Activated CD4-positive, alpha-beta T cell treated with anti-CD3 and anti-CD28 coated beads, Interleukin-2, amount 50 U/mL, for 24 hours (primary cell): Measurements from ENCODE around the gene HDHD3.
"Not testable (repeated sequence)": the region's sequence is repeated elsewhere in the genome, so short reads cannot be mapped to it uniquely, and the experiment has no call there.

Experiments
- DNase-seq, 2 donors: peaks; one replicate each; pipeline ENCODE4 v3.0.0-alpha.2; 2020; ENCODE audit warnings: low read depth in 1 of 2, low spot score in 1 of 2

The HDHD3 gene

GRCh38 chr9:113390192-113390960 is 13.6 kb upstream of the HDHD3 start:
- DNase-seq: no peak

GRCh38 chr9:113389451-113389850 is 12.7 kb upstream of the HDHD3 start:
- DNase-seq: no peak

GRCh38 chr9:113388833-113389232 is 12.0 kb upstream of the HDHD3 start:
- DNase-seq: no peak

- DNase-seq: no peak
Measured at GRCh38 chr9:113387560-113388230, 10.9 kb upstream of the HDHD3 start.

- no peak for DNase-seq
Measured at GRCh38 chr9:113386571-113387393, 10.0 kb upstream of the HDHD3 start.

GRCh38 chr9:113381909-113382411 is 5.2 kb upstream of the HDHD3 start:
- DNase-seq: no peak

GRCh38 chr9:113381441-113381840 is 4.7 kb upstream of the HDHD3 start:
- not testable (repeated sequence) for DNase-seq

- DNase-seq: no peak
Measured at GRCh38 chr9:113380869-113381378, 4.1 kb upstream of the HDHD3 start.

- DNase-seq: not testable (repeated sequence)
Measured at GRCh38 chr9:113379829-113380210, 3.0 kb upstream of the HDHD3 start.

GRCh38 chr9:113379094-113379828 is 2.5 kb upstream of the HDHD3 start:
- DNase-seq: not testable (repeated sequence)

- no peak for DNase-seq
Measured at GRCh38 chr9:113375057-113376023, 1.4 kb downstream of the HDHD3 start.

GRCh38 chr9:113373676-113374392 is 3.0 kb downstream of the HDHD3 start:
- no peak for DNase-seq

- DNase-seq: no peak
Measured at GRCh38 chr9:113373256-113373655, 3.5 kb downstream of the HDHD3 start.

- no peak for DNase-seq
Measured at GRCh38 chr9:113372059-113372458, 4.7 kb downstream of the HDHD3 start.

- DNase-seq: no peak
Measured at GRCh38 chr9:113370806-113371325, 5.9 kb downstream of the HDHD3 start.

GRCh38 chr9:113369855-113370140 is 7.0 kb downstream of the HDHD3 start:
- DNase-seq: no peak

GRCh38 chr9:113368982-113369854 is 7.6 kb downstream of the HDHD3 start:
- no peak for DNase-seq
